Naive B cell (primary cell): ENCODE results near the gene PRTN3. TPM values are rescaled to one million over a fixed set of nuclear protein-coding genes. Genes with fewer than 3 reads are reported as not detected.
A peak's percentile ranks its signal among the peaks of the same experiment; 100 is the strongest.

Experiments used
- ATAC-seq, 2 donors: fragments of 150-1000 bp; cut with Tn5 transposase; 2 replicates each; pipeline ENCODE4 v1.10.0; 2021; ENCODE audit warnings: low read depth in 2 of 2, mild to moderate bottlenecking in 2 of 2, moderate library complexity in 2 of 2
- DNase-seq: peaks from one replicate; pipeline ENCODE4 v3.0.0; 2022
- H3K27ac Mint-ChIP-seq, 6 donors: one replicate each; pipeline ENCODE4 v1.8.0; 2020 to 2022; ENCODE audit warnings: mild to moderate bottlenecking in 6 of 6, mixed read lengths in 6 of 6, moderate library complexity in 5 of 6, inconsistent platforms in 2 of 6
- H3K27me3 Mint-ChIP-seq, 3 donors: one replicate each; pipeline ENCODE4 v1.8.0; 2021 to 2022; ENCODE audit warnings: mixed read lengths in 3 of 3, mild to moderate bottlenecking in 1 of 3
- H3K36me3 Mint-ChIP-seq, 2 donors: one replicate each; pipeline ENCODE4 v1.8.0; 2020 to 2022; ENCODE audit warnings: mixed read lengths in 2 of 2, inconsistent platforms in 1 of 2, mild to moderate bottlenecking in 1 of 2
- H3K4me1 Mint-ChIP-seq, 3 donors: one replicate each; pipeline ENCODE4 v1.8.0; 2020 to 2022; ENCODE audit warnings: mixed read lengths in 3 of 3, inconsistent platforms in 1 of 3, mild to moderate bottlenecking in 1 of 3, moderate library complexity in 1 of 3
- H3K4me3 Mint-ChIP-seq, 8 donors: one replicate each; pipeline ENCODE4 v1.8.0; 2020 to 2022; ENCODE audit warnings: mild to moderate bottlenecking in 8 of 8, mixed read lengths in 8 of 8, moderate library complexity in 8 of 8, inconsistent platforms in 2 of 8
- H3K9me3 Mint-ChIP-seq, 7 donors: one replicate each; pipeline ENCODE4 v1.8.0; 2020 to 2022; ENCODE audit warnings: mixed read lengths in 7 of 7, mild to moderate bottlenecking in 5 of 7, inconsistent platforms in 2 of 7, moderate library complexity in 1 of 7
- polyA plus RNA-seq, 6 donors: library from polyadenylated mRNA; unstranded; fragments of 300-500 nt; fragmentation: Illumina TruSeq; gene quantifications; one replicate each; pipeline ENCODE4 v1.2.3, GENCODE V29; 2021; ENCODE audit warnings: low read depth in 6 of 6

Gene PRTN3
- polyA plus RNA-seq, result not detected

- ATAC-seq (no peak), DNase-seq (no peak)
- peaks cover 12 to 52% (median 32%) of the 10 kb centered on the region in 3 donors for H3K27me3 Mint-ChIP-seq
- H3K36me3 Mint-ChIP-seq, result peaks cover 4 to 14% of the 10 kb centered on the region in 2 donors
- no peak within 1 kb of the TSS for H3K4me3 Mint-ChIP-seq
- H3K4me1 Mint-ChIP-seq, result peaks cover 5 to 16% (median 11%) of the 10 kb centered on the region in 3 donors
- H3K9me3 Mint-ChIP-seq, result peaks cover 0 to 4% (median 0%) of the 10 kb centered on the region in 7 donors
- peak within 1 kb of the TSS in 1 of 6 donors; percentile 52 for H3K27ac Mint-ChIP-seq
Measured at GRCh38 chr19:840519-841206, at the start of gene PRTN3. Gene PRTN3, plus strand, starts transcription at chr19:840999. Its CDS starts 10 bp downstream, at chr19:841009.

GRCh38 chr19:791007-791566 lies 49.7 kb upstream of the PRTN3 start:
- Mint-ChIP-seq H3K4me1 (no peaks in the 10 kb centered on the region), H3K36me3 (no peaks in the 10 kb centered on the region), H3K27me3 (peaks cover 0 to 28% (median 13%) of the 10 kb centered on the region in 3 donors), H3K4me3 (peak overlapping the region in 1 of 8 donors; percentile 33), H3K9me3 (no peaks in the 10 kb centered on the region), H3K27ac (no peak overlapping the region)
- no peak for DNase-seq
- no peak for ATAC-seq

GRCh38 chr19:791567-792305 lies 49.1 kb upstream of the PRTN3 start:
- peaks cover 0 to 28% (median 13%) of the 10 kb centered on the region in 3 donors for H3K27me3 Mint-ChIP-seq
- no peak overlapping the region for H3K27ac Mint-ChIP-seq
- no peak for ATAC-seq
- no peaks in the 10 kb centered on the region for H3K36me3 Mint-ChIP-seq
- peaks cover 2 to 3% (median 2%) of the 10 kb centered on the region in 3 donors for H3K4me1 Mint-ChIP-seq
- no peak for DNase-seq
- H3K4me3 Mint-ChIP-seq, result peak overlapping the region in 1 of 8 donors; percentile 33
- no peaks in the 10 kb centered on the region for H3K9me3 Mint-ChIP-seq

- Mint-ChIP-seq H3K4me1 (peaks cover 4 to 5% (median 5%) of the 10 kb centered on the region in 3 donors), H3K27me3 (peaks cover 0 to 28% (median 13%) of the 10 kb centered on the region in 3 donors), H3K36me3 (no peaks in the 10 kb centered on the region), H3K4me3 (peak overlapping the region in 1 of 8 donors; percentile 47), H3K27ac (no peak overlapping the region), H3K9me3 (no peaks in the 10 kb centered on the region)
- DNase-seq, result no peak
- no peak for ATAC-seq
Measured at GRCh38 chr19:792306-792885, 48.4 kb upstream of the PRTN3 start.

GRCh38 chr19:793806-794205 lies 47.0 kb upstream of the PRTN3 start:
- Mint-ChIP-seq H3K27ac (no peak overlapping the region), H3K4me3 (peak overlapping the region in 2 of 8 donors; percentile 63 to 65), H3K9me3 (no peaks in the 10 kb centered on the region), H3K4me1 (peaks cover 4 to 7% (median 5%) of the 10 kb centered on the region in 3 donors), H3K27me3 (peaks cover 0 to 22% (median 13%) of the 10 kb centered on the region in 3 donors), H3K36me3 (no peaks in the 10 kb centered on the region)
- no peak for DNase-seq
- ATAC-seq, result no peak

GRCh38 chr19:795073-795611 lies 45.7 kb upstream of the PRTN3 start:
- Mint-ChIP-seq H3K9me3 (no peaks in the 10 kb centered on the region), H3K4me1 (peaks cover 16 to 21% (median 18%) of the 10 kb centered on the region in 3 donors), H3K27me3 (peaks cover 0 to 9% (median 0%) of the 10 kb centered on the region in 3 donors), H3K4me3 (peak overlapping the region in 5 of 8 donors; percentile 35 to 72 (median 41)), H3K36me3 (no peaks in the 10 kb centered on the region), H3K27ac (no peak overlapping the region)
- ATAC-seq, result no peak
- DNase-seq, result no peak

GRCh38 chr19:795691-796581 lies 44.9 kb upstream of the PRTN3 start:
- H3K27me3 Mint-ChIP-seq, result peaks cover 0 to 2% (median 0%) of the 10 kb centered on the region in 3 donors
- no peak overlapping the region for H3K27ac Mint-ChIP-seq
- peaks cover 21 to 26% (median 25%) of the 10 kb centered on the region in 3 donors for H3K4me1 Mint-ChIP-seq
- no peaks in the 10 kb centered on the region for H3K9me3 Mint-ChIP-seq
- ATAC-seq, result no peak
- H3K36me3 Mint-ChIP-seq, result no peaks in the 10 kb centered on the region
- H3K4me3 Mint-ChIP-seq, result peak overlapping the region; percentile 29 to 95 (median 52)
- DNase-seq, result no peak

- no peaks in the 10 kb centered on the region for H3K9me3 Mint-ChIP-seq
- peak within 1 kb of the TSS; percentile 49 to 93 (median 86) for H3K27ac Mint-ChIP-seq
- H3K27me3 Mint-ChIP-seq, result no peaks in the 10 kb centered on the region
- peaks cover 25 to 32% (median 28%) of the 10 kb centered on the region in 3 donors for H3K4me1 Mint-ChIP-seq
- peak; percentile 100 for DNase-seq
- H3K4me3 Mint-ChIP-seq, result peak within 1 kb of the TSS; percentile 89 to 98 (median 95)
- H3K36me3 Mint-ChIP-seq, result no peaks in the 10 kb centered on the region
- ATAC-seq, result peak; percentile 84 to 85
Measured at GRCh38 chr19:796692-797527, 43.9 kb upstream of the PRTN3 start, which contains the start of gene PTBP1. Gene PTBP1, plus strand, starts transcription at chr19:797452. Its CDS starts 46 bp downstream, at chr19:797498.

- ATAC-seq (peak; percentile 12 to 13), DNase-seq (peak; percentile 79)
- Mint-ChIP-seq H3K9me3 (no peaks in the 10 kb centered on the region), H3K4me1 (peaks cover 30 to 40% (median 34%) of the 10 kb centered on the region in 3 donors), H3K27me3 (no peaks in the 10 kb centered on the region), H3K27ac (peak overlapping the region; percentile 44 to 93 (median 74)), H3K4me3 (peak overlapping the region; percentile 88 to 95 (median 91)), H3K36me3 (no peaks in the 10 kb centered on the region)
Measured at GRCh38 chr19:797528-798414, 43.0 kb upstream of the PRTN3 start.

- H3K4me1 Mint-ChIP-seq, result peaks cover 34 to 42% (median 41%) of the 10 kb centered on the region in 3 donors
Measured at GRCh38 chr19:798415-799075, 42.3 kb upstream of the PRTN3 start.

More at GRCh38 chr19:798415-799075, 42.3 kb upstream of the PRTN3 start:
- DNase-seq (no peak), ATAC-seq (no peak)
- Mint-ChIP-seq H3K4me3 (peak overlapping the region; percentile 84 to 93 (median 90)), H3K27me3 (no peaks in the 10 kb centered on the region), H3K36me3 (peaks cover 0 to 7% of the 10 kb centered on the region in 2 donors), H3K9me3 (no peaks in the 10 kb centered on the region), H3K27ac (peak overlapping the region; percentile 44 to 94 (median 88))
